Measurements from ENCODE around the gene PLPPR3. TPM values are rescaled to one million over a fixed set of nuclear protein-coding genes. Genes with fewer than 3 reads are reported as not detected.

The PLPPR3 gene
- polyA plus RNA-seq, 1 donor (not counting 4 experiments of a cell fraction or from before 2014, with no cell fraction given) = not detected

GRCh38 chr19:772063-772462 is 49.7 kb downstream of the PLPPR3 start:
- Histone ChIP-seq H3K4me3 (ENCODE audit: control insufficient read depth in 2 of 3, extremely low read depth in 1 of 3, insufficient read depth in 2 of 3, low read depth in 1 of 3, low read length in 3 of 3) (no peak overlapping the region), H3K27me3 (ENCODE audit: control insufficient read depth, extremely low read depth, insufficient read depth, low read length) (no peaks in the 10 kb centered on the region), H3K27ac (ENCODE audit: control insufficient read depth, insufficient read depth, low read length) (no peak overlapping the region), H3K4me2 (ENCODE audit: control insufficient read depth, extremely low read depth, insufficient read depth, low read depth, low read length) (no peak overlapping the region), H3K9me3 (ENCODE audit: control insufficient read depth, low read depth, low read length) (no peaks in the 10 kb centered on the region), H3K79me2 (ENCODE audit: control insufficient read depth, insufficient read depth, low read length) (no peaks in the 10 kb centered on the region), H3K9ac (ENCODE audit: control insufficient read depth, extremely low read depth, insufficient read depth, low read length) (no peak overlapping the region), H4K20me1 (ENCODE audit: control insufficient read depth, extremely low read depth, insufficient read depth, low read length) (no peaks in the 10 kb centered on the region), H3K4me1 (ENCODE audit: control insufficient read depth, extremely low read depth, insufficient read depth, low read length) (no peaks in the 10 kb centered on the region), H3K36me3 (ENCODE audit: control insufficient read depth in 2 of 2, extremely low read depth in 1 of 2, insufficient read depth in 2 of 2, low read length in 2 of 2) (no peaks in the 10 kb centered on the region), H2AFZ (ENCODE audit: control insufficient read depth, low read length) (no peak overlapping the region), H3K9me1 (ENCODE audit: control insufficient read depth, extremely low read depth, insufficient read depth, low read length) (no peaks in the 10 kb centered on the region)
- DNase-seq (ENCODE audit: low read depth, low spot score) (no peak), FAIRE-seq (no peak)
- dilution Hi-C loops (cut with MboI; ENCODE audit: extremely low pct_ligation_motif_present, low sequenced_read_pairs) = no loop called here
- TF ChIP-seq EZH2 (IDR thresholded peaks at IDR 0.05; ENCODE audit: low read length) (no peak), CTCF (optimal IDR thresholded peaks at IDR 0.05 in 1 of 3, IDR thresholded peaks at IDR 0.05 in 1 of 3, conservative IDR thresholded peaks at IDR 0.05 in 1 of 3; ENCODE audit: extremely low read depth in 1 of 3, insufficient read depth in 2 of 3, low read length in 3 of 3) (no peak)

GRCh38 chr19:771332-771785 is 50.4 kb downstream of the PLPPR3 start:
- H3K27ac ChIP-seq (ENCODE audit: control insufficient read depth, insufficient read depth, low read length) = no peak overlapping the region
- H3K9me1 ChIP-seq (ENCODE audit: control insufficient read depth, extremely low read depth, insufficient read depth, low read length) = no peaks in the 10 kb centered on the region
- no peaks in the 10 kb centered on the region for H4K20me1 ChIP-seq (ENCODE audit: control insufficient read depth, extremely low read depth, insufficient read depth, low read length)
- H3K4me2 ChIP-seq (ENCODE audit: control insufficient read depth, extremely low read depth, insufficient read depth, low read depth, low read length) = no peak overlapping the region
- no peak for FAIRE-seq
- no peak overlapping the region for H3K9ac ChIP-seq (ENCODE audit: control insufficient read depth, extremely low read depth, insufficient read depth, low read length)
- DNase-seq (ENCODE audit: low read depth, low spot score) = no peak
- H3K4me1 ChIP-seq (ENCODE audit: control insufficient read depth, extremely low read depth, insufficient read depth, low read length) = no peaks in the 10 kb centered on the region
- H3K27me3 ChIP-seq (ENCODE audit: control insufficient read depth, extremely low read depth, insufficient read depth, low read length) = no peaks in the 10 kb centered on the region
- H3K9me3 ChIP-seq (ENCODE audit: control insufficient read depth, low read depth, low read length) = no peaks in the 10 kb centered on the region
- dilution Hi-C loops (cut with MboI; ENCODE audit: extremely low pct_ligation_motif_present, low sequenced_read_pairs) = no loop called here
- H3K36me3 ChIP-seq (ENCODE audit: control insufficient read depth in 2 of 2, extremely low read depth in 1 of 2, insufficient read depth in 2 of 2, low read length in 2 of 2) = no peaks in the 10 kb centered on the region
- no peaks in the 10 kb centered on the region for H3K79me2 ChIP-seq (ENCODE audit: control insufficient read depth, insufficient read depth, low read length)
- H2AFZ ChIP-seq (ENCODE audit: control insufficient read depth, low read length) = no peak overlapping the region
- no peak overlapping the region for H3K4me3 ChIP-seq (ENCODE audit: control insufficient read depth in 2 of 3, extremely low read depth in 1 of 3, insufficient read depth in 2 of 3, low read depth in 1 of 3, low read length in 3 of 3)
- TF ChIP-seq CTCF (optimal IDR thresholded peaks at IDR 0.05 in 1 of 3, IDR thresholded peaks at IDR 0.05 in 1 of 3, conservative IDR thresholded peaks at IDR 0.05 in 1 of 3; ENCODE audit: extremely low read depth in 1 of 3, insufficient read depth in 2 of 3, low read length in 3 of 3) = peak; percentile 41 to 79 (median 73)
- no peak for TF ChIP-seq EZH2 (IDR thresholded peaks at IDR 0.05; ENCODE audit: low read length)

Measured in keratinocyte (primary cell).